Fibroblast of villous mesenchyme (primary cell): ENCODE measurements around the gene CHD9. TPM values are rescaled to one million over a fixed set of nuclear protein-coding genes. Genes with fewer than 3 reads are reported as not detected.
"Not testable (repeated sequence)": the region's sequence is repeated elsewhere in the genome, so short reads cannot be mapped to it uniquely, and the experiment has no call there.

Source experiments
- DNase-seq: peaks from one replicate; pipeline ENCODE4 v3.0.0-alpha.2; 2010; ENCODE audit warnings: low read depth
- H3K4me3 ChIP-seq: 2 replicates; pipeline ENCODE4 v1.5.1; 2011; ENCODE audit warnings: low read depth, mild to moderate bottlenecking, low read length
- CTCF ChIP-seq: IDR thresholded peaks from 2 replicates; pipeline ENCODE4 v1.5.1; 2012; ENCODE audit warnings: low read depth, mild to moderate bottlenecking, low read length; ENCODE audit not compliant: insufficient read depth
- total RNA-seq: library from RNA; depleted of rRNA; stranded (reverse); fragments of >200 nt; gene quantifications from 2 replicates; pipeline ENCODE4 v1.2.3, GENCODE V29; 2012

CHD9 gene
- total RNA-seq, 1 donor, result 102 TPM

- DNase-seq, result no peak
- no peak overlapping the region for H3K4me3 ChIP-seq
- no peak for TF ChIP-seq CTCF
These were observed 266.2 kb downstream of the CHD9 start for GRCh38 chr16:53320992-53321391.

DNA sequence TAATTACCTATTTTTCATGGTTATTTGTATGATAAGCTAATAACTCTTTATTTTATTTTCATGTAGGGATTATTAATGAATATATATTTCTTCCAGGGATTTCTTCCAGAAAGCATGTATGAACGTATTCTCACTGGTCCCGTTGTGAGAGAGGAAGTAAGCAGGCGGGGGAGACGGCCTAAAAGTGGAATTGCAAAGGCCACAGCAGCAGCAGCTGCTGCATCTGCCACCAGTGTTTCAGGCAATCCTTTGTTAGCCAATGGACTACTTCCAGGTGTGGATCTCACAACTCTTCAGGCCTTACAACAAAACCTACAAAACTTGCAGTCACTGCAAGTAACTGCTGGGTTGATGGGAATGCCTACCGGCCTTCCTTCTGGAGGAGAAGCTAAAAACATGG is 269.1 kb downstream of the CHD9 start:
- DNase-seq, result no peak
- TF ChIP-seq CTCF, result no peak
- H3K4me3 ChIP-seq, result no peak overlapping the region

- DNase-seq, H3K4me3 ChIP-seq: not testable (repeated sequence)
These were observed 276.2 kb downstream of the CHD9 start for GRCh38 chr16:53330991-53331390.

DNA sequence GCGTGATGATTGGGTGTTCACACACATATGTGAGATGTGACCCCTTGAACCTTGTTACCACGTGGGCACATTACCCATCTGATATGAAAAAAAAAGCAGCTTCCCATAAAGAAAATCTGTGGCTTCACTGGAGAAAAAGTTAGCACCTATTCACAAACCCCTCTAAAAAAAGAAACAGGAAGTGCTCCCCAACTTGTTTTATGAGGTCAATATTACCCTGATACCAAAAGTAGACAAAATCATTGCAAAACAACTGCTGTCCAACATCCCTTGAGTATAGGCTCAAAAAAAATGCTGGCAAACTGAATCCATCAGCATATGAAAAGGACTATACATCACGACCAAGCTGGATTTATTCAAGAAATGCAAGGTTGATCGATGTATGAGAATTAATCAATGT is 279.8 kb downstream of the CHD9 start:
- DNase-seq, result no peak
- no peak overlapping the region for H3K4me3 ChIP-seq
- TF ChIP-seq CTCF, result no peak

- DNase-seq, result no peak
- TF ChIP-seq CTCF, result no peak
- no peak overlapping the region for H3K4me3 ChIP-seq
These were observed 282.5 kb downstream of the CHD9 start for GRCh38 chr16:53337294-53337693.

- no peak for TF ChIP-seq CTCF
- DNase-seq, result no peak
- no peak overlapping the region for H3K4me3 ChIP-seq
These were observed 287.0 kb downstream of the CHD9 start for GRCh38 chr16:53341792-53342191.

DNA sequence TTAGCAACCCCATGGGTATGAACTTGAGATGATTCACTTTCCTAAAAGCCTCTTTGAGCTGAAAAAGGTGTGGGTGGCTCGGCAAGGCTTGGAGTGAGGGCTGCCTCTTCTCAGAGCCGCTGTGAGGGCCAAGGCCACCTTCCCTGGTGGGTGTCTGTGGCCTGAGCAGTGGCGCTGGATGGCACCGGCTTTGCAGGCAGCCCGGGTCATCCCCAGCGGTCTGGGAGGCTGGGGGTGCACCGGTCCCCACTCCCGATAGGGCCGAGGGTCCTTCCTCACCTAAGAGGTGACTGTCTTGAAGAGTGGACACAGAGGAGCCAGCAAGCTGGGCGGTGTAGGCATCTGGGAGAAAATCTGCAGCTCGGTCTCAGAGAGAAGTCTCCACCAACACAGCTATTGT is 300.3 kb downstream of the CHD9 start:
- H3K4me3 ChIP-seq, result no peak overlapping the region
- no peak for TF ChIP-seq CTCF
- no peak for DNase-seq
